HG03066 (cell line): ENCODE results near the gene PDE4B.
"Not testable (repeated sequence)": the region's sequence is repeated elsewhere in the genome, so short reads cannot be mapped to it uniquely, and the experiment has no call there.

Source experiments
- ATAC-seq: cut with Tn5 transposase; IDR thresholded peaks from one replicate; pipeline ENCODE4 v1.9.1; 2021; ENCODE audit warnings: low read depth; ENCODE audit not compliant: unreplicated experiment

Gene PDE4B

GRCh38 chr1:66043186-66043585 lies 250.5 kb downstream of the PDE4B start:
- no peak for ATAC-seq

GRCh38 chr1:66044912-66045311 lies 252.2 kb downstream of the PDE4B start:
- ATAC-seq = no peak

GRCh38 chr1:66046415-66046814 lies 253.7 kb downstream of the PDE4B start:
- ATAC-seq = no peak

- ATAC-seq = no peak
These were observed 255.3 kb downstream of the PDE4B start for GRCh38 chr1:66048011-66048410.

GRCh38 chr1:66050123-66050522 lies 257.4 kb downstream of the PDE4B start:
- no peak for ATAC-seq

- ATAC-seq = no peak
These were observed 257.9 kb downstream of the PDE4B start for GRCh38 chr1:66050633-66051032.

- ATAC-seq = no peak
These were observed 262.4 kb downstream of the PDE4B start for GRCh38 chr1:66055092-66055491.

GRCh38 chr1:66057448-66057847 lies 264.8 kb downstream of the PDE4B start:
- ATAC-seq = not testable (repeated sequence)

- no peak for ATAC-seq
These were observed 265.9 kb downstream of the PDE4B start for GRCh38 chr1:66058558-66058957.

- ATAC-seq = not testable (repeated sequence)
These were observed 274.5 kb downstream of the PDE4B start for GRCh38 chr1:66067219-66067618.

GRCh38 chr1:66069976-66070876 lies 277.5 kb downstream of the PDE4B start:
- no peak for ATAC-seq

- no peak for ATAC-seq
These were observed 280.7 kb downstream of the PDE4B start for GRCh38 chr1:66073388-66073787.

- ATAC-seq = no peak
These were observed 281.5 kb downstream of the PDE4B start for GRCh38 chr1:66074147-66074546.

GRCh38 chr1:66078412-66078811 lies 285.7 kb downstream of the PDE4B start:
- ATAC-seq = no peak

- ATAC-seq = no peak
These were observed 290.3 kb downstream of the PDE4B start for GRCh38 chr1:66083003-66083402.

GRCh38 chr1:66084442-66084841 lies 291.7 kb downstream of the PDE4B start:
- ATAC-seq = no peak

GRCh38 chr1:66085600-66085999 lies 292.9 kb downstream of the PDE4B start:
- ATAC-seq = no peak

GRCh38 chr1:66088787-66089186 lies 296.1 kb downstream of the PDE4B start:
- no peak for ATAC-seq

- no peak for ATAC-seq
These were observed 298.3 kb downstream of the PDE4B start for GRCh38 chr1:66090859-66091457.

GRCh38 chr1:66095190-66095589 lies 302.5 kb downstream of the PDE4B start:
- no peak for ATAC-seq

GRCh38 chr1:66100959-66101358 lies 308.3 kb downstream of the PDE4B start:
- not testable (repeated sequence) for ATAC-seq

GRCh38 chr1:66104076-66104475 lies 311.4 kb downstream of the PDE4B start:
- ATAC-seq = not testable (repeated sequence)
